ENCODE results near the gene ARID1B.

GRCh38 chr6:156961282-156961892, 184.2 kb downstream of the ARID1B start:
- no peak for TF ChIP-seq CTCF (IDR thresholded peaks at IDR 0.05 in 2 of 3, conservative IDR thresholded peaks at IDR 0.05 in 1 of 3; ENCODE audit: borderline replicate concordance in 1 of 3, insufficient read depth in 1 of 3, low read depth in 2 of 3, low read length in 2 of 3)
- no peak for TF ChIP-seq ZNF274 (IDR thresholded peaks at IDR 0.05; ENCODE audit: low read depth, low read length)
